Mammary epithelial cell (primary cell): Measurements from ENCODE around the gene NFKB2.

Experiments used
- CTCF ChIP-seq, 2 donors: IDR thresholded peaks in 1 of 2; conservative IDR thresholded peaks in 1 of 2; 2 replicates each; pipeline ENCODE4 v1.5.1; 2011 to 2012; ENCODE audit warnings: inconsistent platforms in 2 of 2, low read length in 2 of 2, mild to moderate bottlenecking in 2 of 2, control low read depth in 1 of 2, low read depth in 1 of 2; ENCODE audit not compliant: insufficient read depth in 1 of 2; ENCODE audit errors: extremely low read depth in 1 of 2
- EZH2 ChIP-seq: IDR thresholded peaks from 2 replicates; pipeline ENCODE4 v1.6.1; 2012; ENCODE audit warnings: low read length, inconsistent platforms, borderline replicate concordance

- TF ChIP-seq CTCF (conservative IDR thresholded peaks at IDR 0.05 in 1 of 2, IDR thresholded peaks at IDR 0.05 in 1 of 2; ENCODE audit: extremely low read depth in 1 of 2, insufficient read depth in 1 of 2, low read depth in 1 of 2, low read length in 2 of 2), result peak; percentile 65 to 91
- no peak for TF ChIP-seq EZH2
These were observed 27.1 kb downstream of the NFKB2 start for GRCh38 chr10:102422545-102423129.
